Mucosa of descending colon (tissue), 3 donors: Measurements from ENCODE around the gene FYB1. TPM values are rescaled to one million over a fixed set of nuclear protein-coding genes. Genes with fewer than 3 reads are reported as not detected.
A peak's percentile ranks its signal among the peaks of the same experiment; 100 is the strongest.
"Not testable (repeated sequence)": the region's sequence is repeated elsewhere in the genome, so short reads cannot be mapped to it uniquely, and the experiment has no call there.

Experiments used
- ATAC-seq: fragments of 200-7000 bp; cut with Tn5 transposase; one replicate; pipeline ENCODE4 v1.9.1; 2020; ENCODE audit warnings: mild to moderate bottlenecking, moderate library complexity
- DNase-seq, 3 donors: peaks; one replicate each; pipeline ENCODE4 v3.0.0-alpha.2; 2020
- H3K36me3 ChIP-seq: fragments of 200-600 bp; one replicate; pipeline ENCODE4 v1.8.0; 2021; ENCODE audit warnings: low read depth, mild to moderate bottlenecking
- H3K4me1 ChIP-seq: fragments of 200-600 bp; one replicate; pipeline ENCODE4 v1.8.0; 2021; ENCODE audit warnings: low read depth, mild to moderate bottlenecking
- H3K4me3 ChIP-seq: fragments of 200-600 bp; one replicate; pipeline ENCODE4 v1.8.0; 2021; ENCODE audit warnings: mild to moderate bottlenecking
- H3K9me3 ChIP-seq: fragments of 200-600 bp; one replicate; pipeline ENCODE4 v1.8.0; 2021; ENCODE audit warnings: mild to moderate bottlenecking
- intact Hi-C, 2 donors: fragments of 100-400 bp; cut with DNase I in 1 of 2; cut with micrococcal nuclease in 1 of 2; formaldehyde crosslinking; loops; one replicate each; pipeline versions ENCODE4 v1.11.0 to v1.11.1; 2022; cut with DNase I, micrococcal nuclease
- total RNA-seq, 3 donors: library from RNA; stranded (reverse); fragmentation: NEBNext Ultra II Directional in 2 of 3; extraction: Animal tissue kit (Norgen Biotek cat#: 25700) in 2 of 3; gene quantifications; one replicate each; pipeline versions ENCODE4 v1.2.1 to v1.2.4, GENCODE V29; 2021 to 2023
- TF ChIP-seq, protein P1 (sequence below): fragments of 200-600 bp; IDR thresholded peaks from one replicate; pipeline ENCODE4 v1.8.0; 2022; ENCODE audit warnings: antibody characterized with exemption, mild to moderate bottlenecking
- donor health status: DM: no; HTN: no; CAD: no; lungs with moderate emphysema.
- donor health status: DM: no; HTN: no; CAD: no.
- donor health status: DM: no; HTN: yes; CAD: no.

The FYB1 gene
- total RNA-seq, 3 donors from 2014 or later = 11.5 to 19.4 (median 13.1) TPM

DNA sequence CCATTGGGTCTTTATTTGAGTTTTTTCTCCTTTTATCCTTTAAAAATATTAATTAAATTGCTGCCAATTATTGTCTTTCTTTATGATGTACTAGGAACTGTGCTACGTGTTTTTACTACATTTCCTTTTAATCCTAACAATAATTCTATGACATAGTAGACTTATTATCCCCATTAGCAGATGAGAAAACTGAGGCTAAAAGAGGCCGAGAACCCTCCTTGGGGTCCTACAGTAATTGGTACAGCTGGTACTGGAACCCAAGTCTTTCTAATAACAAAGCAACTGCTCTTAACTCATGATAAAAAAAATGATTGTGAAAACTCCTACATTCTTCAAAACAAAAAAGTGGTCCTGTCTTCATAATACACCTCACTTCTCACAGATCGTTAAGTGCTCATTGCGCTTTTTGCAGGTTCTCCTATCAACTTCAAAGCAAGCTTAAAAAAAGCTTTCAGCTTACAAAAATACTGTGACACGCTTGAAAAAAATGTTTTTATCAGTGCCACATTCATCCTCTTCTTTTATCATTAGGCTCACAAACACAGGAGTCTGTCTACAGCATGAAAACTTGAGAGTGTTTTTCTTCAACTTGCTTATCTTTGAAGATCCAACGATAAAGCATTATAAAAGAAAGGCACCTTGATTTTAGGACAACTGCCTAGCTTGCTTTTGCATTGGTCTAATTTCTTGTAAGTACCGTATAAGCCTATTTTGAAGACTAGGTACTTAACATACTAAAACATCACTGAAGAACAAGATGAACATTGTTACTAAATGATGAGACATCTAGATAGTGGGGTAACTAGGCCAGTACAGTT, 32.4 kb downstream of the FYB1 start:
- peak; percentile 24 for ATAC-seq
- DNase-seq = no peak
- Histone ChIP-seq H3K4me1 (no peaks in the 10 kb centered on the region), H3K4me3 (no peak overlapping the region), H3K9me3 (no peaks in the 10 kb centered on the region), H3K36me3 (no peaks in the 10 kb centered on the region)
- TF ChIP-seq, protein P1, sequence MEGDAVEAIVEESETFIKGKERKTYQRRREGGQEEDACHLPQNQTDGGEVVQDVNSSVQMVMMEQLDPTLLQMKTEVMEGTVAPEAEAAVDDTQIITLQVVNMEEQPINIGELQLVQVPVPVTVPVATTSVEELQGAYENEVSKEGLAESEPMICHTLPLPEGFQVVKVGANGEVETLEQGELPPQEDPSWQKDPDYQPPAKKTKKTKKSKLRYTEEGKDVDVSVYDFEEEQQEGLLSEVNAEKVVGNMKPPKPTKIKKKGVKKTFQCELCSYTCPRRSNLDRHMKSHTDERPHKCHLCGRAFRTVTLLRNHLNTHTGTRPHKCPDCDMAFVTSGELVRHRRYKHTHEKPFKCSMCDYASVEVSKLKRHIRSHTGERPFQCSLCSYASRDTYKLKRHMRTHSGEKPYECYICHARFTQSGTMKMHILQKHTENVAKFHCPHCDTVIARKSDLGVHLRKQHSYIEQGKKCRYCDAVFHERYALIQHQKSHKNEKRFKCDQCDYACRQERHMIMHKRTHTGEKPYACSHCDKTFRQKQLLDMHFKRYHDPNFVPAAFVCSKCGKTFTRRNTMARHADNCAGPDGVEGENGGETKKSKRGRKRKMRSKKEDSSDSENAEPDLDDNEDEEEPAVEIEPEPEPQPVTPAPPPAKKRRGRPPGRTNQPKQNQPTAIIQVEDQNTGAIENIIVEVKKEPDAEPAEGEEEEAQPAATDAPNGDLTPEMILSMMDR = no peak
- intact Hi-C loops = no loop called here

DNA sequence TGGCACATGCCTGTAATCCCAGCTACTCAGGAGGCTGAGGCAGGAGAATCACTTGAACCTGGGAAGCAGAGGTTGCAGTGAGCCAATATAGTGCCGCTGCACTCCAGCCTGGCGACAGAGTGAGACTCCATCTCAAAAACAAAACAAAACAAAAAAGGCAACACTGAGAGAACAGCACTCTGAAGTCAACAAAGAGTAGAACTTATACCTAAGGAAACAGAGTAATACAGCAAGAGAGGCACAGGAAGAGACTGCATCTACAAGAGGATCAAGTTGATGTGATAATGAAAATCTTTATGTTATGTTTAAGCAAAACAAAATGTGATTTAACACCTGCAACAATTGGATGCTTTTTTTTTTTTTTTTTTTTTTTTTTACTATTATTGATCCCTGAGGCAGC, 33.1 kb downstream of the FYB1 start:
- H3K4me1 ChIP-seq = no peaks in the 10 kb centered on the region
- intact Hi-C loops = no loop called here
- no peaks in the 10 kb centered on the region for H3K9me3 ChIP-seq
- DNase-seq = no peak
- TF ChIP-seq, protein P1 = no peak
- H3K36me3 ChIP-seq = no peaks in the 10 kb centered on the region
- peak; percentile 49 for ATAC-seq
- H3K4me3 ChIP-seq = no peak overlapping the region

- DNase-seq (no peak), ATAC-seq (no peak)
- H3K9me3 ChIP-seq = no peaks in the 10 kb centered on the region
- no peaks in the 10 kb centered on the region for H3K4me1 ChIP-seq
- TF ChIP-seq, protein P1 = no peak
- intact Hi-C loops = no loop called here
- no peaks in the 10 kb centered on the region for H3K36me3 ChIP-seq
- no peak overlapping the region for H3K4me3 ChIP-seq
Measured at GRCh38 chr5:39185761-39186160, 33.6 kb downstream of the FYB1 start.

DNA sequence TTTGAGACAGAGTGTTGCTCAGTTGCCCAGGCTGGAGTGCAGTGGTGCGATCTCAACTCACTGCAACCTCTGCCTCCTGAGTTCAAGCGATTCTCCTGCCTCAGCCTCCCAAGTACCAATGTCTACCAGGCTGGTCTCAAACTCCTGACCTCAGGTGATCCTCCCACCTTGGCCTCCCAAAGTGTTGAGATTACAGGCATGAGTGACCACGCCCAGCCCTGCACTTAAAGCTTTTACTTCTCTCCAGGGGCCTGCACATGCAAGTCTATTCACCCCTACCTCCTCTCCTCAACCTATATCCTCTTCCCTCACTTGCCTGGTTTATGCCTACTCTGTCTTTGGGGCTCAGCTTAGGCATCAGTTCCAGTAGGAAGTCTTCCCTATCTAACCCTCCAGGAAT, 39.8 kb downstream of the FYB1 start:
- ATAC-seq, H3K36me3 ChIP-seq, H3K4me1 ChIP-seq, DNase-seq, H3K4me3 ChIP-seq, H3K9me3 ChIP-seq, intact Hi-C loops: not testable (repeated sequence)

- intact Hi-C loops = no loop called here
- no peak overlapping the region for H3K4me3 ChIP-seq
- TF ChIP-seq, protein P1 = no peak
- H3K9me3 ChIP-seq = no peaks in the 10 kb centered on the region
- ATAC-seq (peak; percentile 46), DNase-seq (no peak)
- no peaks in the 10 kb centered on the region for H3K4me1 ChIP-seq
- H3K36me3 ChIP-seq = no peaks in the 10 kb centered on the region
Measured at GRCh38 chr5:39178861-39179260, 40.5 kb downstream of the FYB1 start.

GRCh38 chr5:39178171-39178570, 41.2 kb downstream of the FYB1 start:
- TF ChIP-seq, protein P1 = no peak
- ATAC-seq = peak; percentile 39
- intact Hi-C loops = no loop called here
- no peak for DNase-seq
- H3K36me3 ChIP-seq = no peaks in the 10 kb centered on the region
- no peaks in the 10 kb centered on the region for H3K4me1 ChIP-seq
- no peaks in the 10 kb centered on the region for H3K9me3 ChIP-seq
- H3K4me3 ChIP-seq = no peak overlapping the region
